K562 (cell line): ENCODE measurements around the gene SET. TPM values are rescaled to one million over a fixed set of nuclear protein-coding genes. Genes with fewer than 3 reads are reported as not detected.
A peak's percentile ranks its signal among the peaks of the same experiment; 100 is the strongest.

Source experiments
- BACH1 ChIP-seq: fragments of 200-800 bp; sonication (Bioruptor generic); IDR thresholded peaks from 2 replicates; pipeline ENCODE4 v1.6.1; 2016; ENCODE audit warnings: missing genetic modification characterization, missing compliant biosample characterization
- DPF2 ChIP-seq: fragments of 450-650 bp; IDR thresholded peaks from 2 replicates; pipeline ENCODE4 v1.6.1; 2016
- HNRNPH1 ChIP-seq: fragments of 200-400 bp; formaldehyde crosslinking; optimal IDR thresholded peaks from 2 replicates; pipeline ENCODE3; 2017; ENCODE audit warnings: low read depth, mild to moderate bottlenecking, low read length, moderate library complexity
- ILK ChIP-seq: fragments of 450-650 bp; IDR thresholded peaks from 2 replicates; pipeline ENCODE4 v1.6.1; 2016; ENCODE audit warnings: missing genetic modification characterization, low read depth, mild to moderate bottlenecking, missing compliant biosample characterization, moderate library complexity, borderline replicate concordance
- MCM3 ChIP-seq: fragments of 450-650 bp; IDR thresholded peaks from 2 replicates; pipeline ENCODE4 v1.6.1; 2016
- NCOA4 ChIP-seq: fragments of 450-650 bp; IDR thresholded peaks from 2 replicates; pipeline ENCODE4 v1.6.1; 2018; ENCODE audit warnings: mild to moderate bottlenecking; ENCODE audit not compliant: partially characterized antibody
- NFIC ChIP-seq: fragments of 450-650 bp; IDR thresholded peaks from 2 replicates; pipeline ENCODE4 v1.6.1; 2017; ENCODE audit warnings: mild to moderate bottlenecking, inconsistent platforms
- NFRKB ChIP-seq: fragments of 450-650 bp; IDR thresholded peaks from 2 replicates; pipeline ENCODE4 v1.6.1; 2016; ENCODE audit warnings: low read depth
- PRPF4 ChIP-seq: fragments of 200-400 bp; formaldehyde crosslinking; IDR thresholded peaks from one replicate; pipeline ENCODE4 v1.6.1; 2017; ENCODE audit warnings: low read length, low read depth, mild to moderate bottlenecking; ENCODE audit not compliant: insufficient read depth, poor library complexity, severe bottlenecking
- STAG1 ChIP-seq: sonication (generic); formaldehyde crosslinking; IDR thresholded peaks from 2 replicates; pipeline ENCODE4 v1.5.0; 2020; ENCODE audit warnings: missing genetic modification reagents, borderline replicate concordance
- UBTF ChIP-seq, 2 experiments: IDR thresholded peaks; 2 replicates each; pipeline ENCODE4 v1.6.1; 2012; ENCODE audit warnings: improper control_type of control experiment in 2 of 2, low read depth in 2 of 2, low read length in 2 of 2, borderline replicate concordance in 1 of 2
- USF1 ChIP-seq: sonication (generic); formaldehyde crosslinking; IDR thresholded peaks from 2 replicates; pipeline ENCODE4 v1.9.0; 2022; ENCODE audit warnings: mild to moderate bottlenecking, missing genetic modification reagents
- ZBTB9 ChIP-seq: fragments of 450-650 bp; formaldehyde crosslinking; IDR thresholded peaks from 2 replicates; pipeline ENCODE4 v1.4.0; 2020; ENCODE audit warnings: mild to moderate bottlenecking, moderate library complexity
- ZFP1 ChIP-seq: fragments of 450-650 bp; formaldehyde crosslinking; IDR thresholded peaks from 2 replicates; pipeline ENCODE4 v1.4.0; 2020; ENCODE audit warnings: mild to moderate bottlenecking, mixed read lengths
- ZNF197 ChIP-seq: fragments of 200-800 bp; sonication (Bioruptor generic); IDR thresholded peaks from 2 replicates; pipeline ENCODE4 v1.6.1; 2016; ENCODE audit warnings: low read depth, missing genetic modification characterization, missing compliant biosample characterization
- ZNF311 ChIP-seq: fragments of 250-450 bp; sonication (Bioruptor Pico); IDR thresholded peaks from 2 replicates; pipeline ENCODE4 v1.4.0; 2020; ENCODE audit warnings: mild to moderate bottlenecking, moderate library complexity
- ZNF518B ChIP-seq: fragments of 250-450 bp; sonication (Bioruptor Pico); IDR thresholded peaks from 2 replicates; pipeline ENCODE4 v1.5.0; 2021; ENCODE audit warnings: mild to moderate bottlenecking, moderate library complexity
- ZNF584 ChIP-seq: fragments of 200-800 bp; sonication (Bioruptor generic); IDR thresholded peaks from 2 replicates; pipeline ENCODE4 v1.6.1; 2016; ENCODE audit warnings: low read depth, mild to moderate bottlenecking, missing genetic modification characterization, missing compliant biosample characterization
- polyA plus RNA-seq, 8 experiments: library from polyadenylated mRNA; depleted of rRNA in 4 of 8; stranded (reverse) in 5 of 8; unstranded in 3 of 8; fragments of >200 nt; fragmentation: Nextera tagmentation in 2 of 8; fragmentation: Illumina TruSeq in 1 of 8; extraction: Ambion mirVana in 2 of 8; extraction: Trizol in 1 of 8; gene quantifications; 2 replicates each; pipeline versions ENCODE4 v1.2.1 to v1.2.3, GENCODE V29; 2011 to 2014; ENCODE audit warnings: inconsistent platforms in 1 of 8, missing spikeins in 1 of 8
- total RNA-seq, 7 experiments: library from RNA; depleted of rRNA in 6 of 7; stranded (reverse); fragments of >200 nt in 6 of 7; fragmentation: Illumina TruSeq in 2 of 7; extraction: Trizol in 2 of 7; gene quantifications; 2 replicates each; pipeline versions ENCODE4 v1.2.1 to v1.2.3, GENCODE V29; 2011 to 2021; ENCODE audit warnings: low replicate concordance in 1 of 7

The SET gene
- total and polyA plus RNA-seq, 9 of the 15 experiments (the other 6 are each of a cell fraction or from before 2014, with no cell fraction given): 404 to 1,447 (median 907) TPM

DNA sequence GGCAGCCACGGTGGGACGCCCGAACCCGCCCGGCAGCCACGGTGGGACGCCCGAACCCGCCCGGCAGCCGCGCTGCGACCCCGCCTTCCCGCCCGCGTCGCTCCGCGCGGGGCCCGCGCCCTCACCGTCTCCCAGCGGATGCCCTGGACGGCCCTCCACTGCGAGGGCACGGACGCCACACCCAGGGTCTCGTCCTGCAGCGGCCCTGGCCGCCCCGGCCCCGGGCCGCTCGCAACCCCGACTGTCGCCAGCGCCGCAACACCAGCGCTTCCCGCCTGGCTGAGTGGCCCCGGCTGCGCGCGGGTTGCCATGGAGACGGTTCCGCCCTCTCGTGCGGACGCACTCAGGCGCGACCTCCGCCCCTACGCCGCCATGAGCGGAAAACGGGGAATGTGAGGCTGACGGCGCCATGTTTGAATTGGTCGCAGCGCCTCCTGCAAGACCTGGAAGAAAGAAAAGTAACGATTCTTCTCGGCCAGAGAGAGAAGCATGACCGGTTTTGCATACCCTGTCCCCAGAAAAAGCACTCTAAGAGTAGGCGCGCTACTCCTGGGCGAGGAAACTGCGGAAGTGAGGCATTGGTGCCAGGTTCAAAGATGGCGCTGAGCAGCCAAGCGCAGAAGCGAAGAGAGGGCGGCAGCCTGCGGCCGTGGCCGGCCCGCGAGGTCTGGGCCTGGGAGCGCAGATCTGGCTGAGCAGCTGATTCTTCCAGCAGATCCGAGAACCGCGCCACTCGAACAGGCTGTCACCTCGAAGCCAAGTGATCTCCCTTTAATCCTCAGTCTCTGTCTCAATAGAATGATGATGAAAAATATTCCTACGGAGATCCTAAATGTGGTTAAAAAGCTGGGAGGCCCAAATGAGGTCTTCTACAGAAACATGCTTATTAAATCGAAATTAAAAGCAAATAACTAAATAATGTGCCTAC, 32.3 kb upstream of the SET start, which contains the start of gene DYNC2I2 (continued):
- TF ChIP-seq ZBTB9: peak; percentile 96
- TF ChIP-seq ZNF197 (CRISPR knock-in tag): peak; percentile 99
- TF ChIP-seq ZNF584 (CRISPR knock-in tag): peak; percentile 98
- TF ChIP-seq ZNF311: peak; percentile 81
- no peak for TF ChIP-seq ZNF518B (CRISPR knock-in tag)
- TF ChIP-seq ZFP1 (CRISPR knock-in tag): peak; percentile 67
- TF ChIP-seq MCM3: no peak
- peak; percentile 91 to 98; a peak in 3 of 4 replicates for TF ChIP-seq UBTF (IDR thresholded peaks at IDR 0.05; ENCODE audit: borderline replicate concordance in 1 of 2, low read depth in 2 of 2, low read length in 2 of 2)
- TF ChIP-seq NCOA4: no peak
- peak; percentile 32 for TF ChIP-seq NFIC
- no peak for TF ChIP-seq USF1 (CRISPR knock-in tag)
- TF ChIP-seq STAG1 (CRISPR knock-in tag): no peak
- no peak for TF ChIP-seq PRPF4
- TF ChIP-seq BACH1 (tag): peak; percentile 96; the same call in 1 of the 2 replicates
- peak; percentile 69; the same call in 1 of the 2 replicates for TF ChIP-seq DPF2
- TF ChIP-seq NFRKB: peak; percentile 100
- no peak for TF ChIP-seq ILK
- no peak for TF ChIP-seq HNRNPH1
